GM18526 (cell line): ENCODE data around the gene LPAR1.

Source experiments
- POLR2A ChIP-seq: IDR thresholded peaks from 3 replicates; pipeline ENCODE4 v1.6.1; 2011; ENCODE audit not compliant: insufficient read length; ENCODE audit errors: extremely low read depth

Gene LPAR1

DNA sequence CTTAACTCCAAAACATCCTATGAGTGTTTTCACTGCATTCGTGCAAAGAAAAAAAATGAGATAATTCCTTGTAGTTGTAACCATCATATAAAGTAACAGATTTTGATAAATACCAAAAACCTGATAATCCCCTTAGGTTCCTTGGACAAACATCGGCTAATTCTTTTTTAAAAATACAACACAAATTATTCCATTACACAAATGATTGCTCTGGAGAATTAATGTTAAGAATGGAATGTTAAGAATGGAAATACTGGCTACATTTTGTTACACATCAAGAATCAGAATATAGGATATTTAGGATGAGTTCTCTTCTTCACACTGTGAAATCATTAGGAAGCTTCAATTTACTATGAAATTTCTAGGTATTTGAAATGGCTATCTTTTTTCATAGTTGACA is 139.4 kb downstream of the LPAR1 start:
- TF ChIP-seq POLR2A, result no peak

DNA sequence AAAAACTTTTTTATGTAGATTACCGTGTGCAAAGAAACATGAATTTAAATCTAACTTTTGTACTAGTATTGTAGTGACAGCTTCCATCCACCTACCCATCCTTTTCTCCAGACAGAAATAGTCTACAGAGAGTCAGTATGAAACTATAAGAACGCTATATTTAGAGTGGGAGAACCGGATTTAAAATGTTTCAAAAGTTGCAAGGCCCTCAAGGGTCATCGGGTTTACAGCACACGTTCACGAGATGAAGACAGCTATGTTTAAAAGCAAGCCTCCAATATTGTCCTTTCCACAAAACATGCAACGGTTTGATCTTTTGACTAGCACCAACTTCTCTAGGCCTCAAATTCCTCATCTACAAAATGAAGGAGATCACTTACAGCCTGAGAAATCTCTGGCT is 139.9 kb downstream of the LPAR1 start:
- no peak for TF ChIP-seq POLR2A

DNA sequence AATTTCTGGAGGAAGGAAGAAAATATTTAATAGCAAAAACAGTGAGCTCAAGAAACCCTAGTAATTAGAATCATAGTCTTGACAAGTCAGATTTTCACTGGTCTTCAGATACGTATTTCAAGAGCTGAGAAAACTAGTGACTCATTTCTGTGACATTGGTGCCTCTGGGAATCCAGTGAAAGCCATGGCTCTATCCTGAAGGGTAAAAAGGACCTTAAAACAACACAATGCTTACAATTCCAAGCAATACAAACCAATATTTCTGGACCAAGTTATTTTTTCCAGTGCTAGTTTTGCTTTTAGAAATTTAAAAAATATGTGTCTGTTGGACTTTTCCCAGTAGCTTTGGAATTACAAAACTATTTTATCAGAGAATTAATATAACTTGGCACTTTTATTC is 140.3 kb downstream of the LPAR1 start:
- TF ChIP-seq POLR2A, result no peak

DNA sequence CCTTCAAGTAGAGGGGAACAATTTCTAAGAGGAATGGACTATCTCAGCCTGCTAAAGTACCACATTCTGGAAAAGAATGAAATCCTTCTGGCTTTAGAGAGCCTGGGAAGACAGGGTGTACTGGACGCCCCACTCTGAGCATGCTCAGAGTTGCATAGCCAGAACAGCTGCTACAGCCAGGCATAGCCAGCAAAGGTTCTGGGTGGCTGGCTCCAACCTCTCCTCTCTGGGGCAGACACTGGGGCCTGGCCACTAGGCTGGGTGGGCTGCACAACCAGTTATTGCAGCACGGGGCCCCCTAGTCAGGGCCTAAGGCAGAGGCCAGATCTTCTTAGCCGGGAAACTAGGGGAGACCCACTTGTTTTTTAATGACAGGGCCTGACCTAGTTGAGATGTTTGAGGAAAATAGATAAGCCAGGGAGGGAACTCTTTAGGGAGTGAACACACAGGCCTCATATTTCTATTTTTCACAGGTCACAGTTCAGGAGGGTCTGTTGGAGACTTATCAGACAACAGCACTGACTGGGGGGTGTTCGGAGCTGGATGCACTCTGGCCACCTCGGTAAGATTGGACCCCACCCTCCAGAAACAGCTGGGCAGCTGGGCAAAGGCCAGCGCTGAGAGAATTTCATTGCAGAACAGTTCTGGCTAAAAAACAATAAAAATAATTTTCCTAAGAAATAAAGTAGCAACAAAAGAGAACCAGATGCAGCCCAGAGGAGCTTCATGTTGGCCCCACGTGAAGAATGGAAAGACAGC is 142.9 kb downstream of the LPAR1 start:
- no peak for TF ChIP-seq POLR2A

DNA sequence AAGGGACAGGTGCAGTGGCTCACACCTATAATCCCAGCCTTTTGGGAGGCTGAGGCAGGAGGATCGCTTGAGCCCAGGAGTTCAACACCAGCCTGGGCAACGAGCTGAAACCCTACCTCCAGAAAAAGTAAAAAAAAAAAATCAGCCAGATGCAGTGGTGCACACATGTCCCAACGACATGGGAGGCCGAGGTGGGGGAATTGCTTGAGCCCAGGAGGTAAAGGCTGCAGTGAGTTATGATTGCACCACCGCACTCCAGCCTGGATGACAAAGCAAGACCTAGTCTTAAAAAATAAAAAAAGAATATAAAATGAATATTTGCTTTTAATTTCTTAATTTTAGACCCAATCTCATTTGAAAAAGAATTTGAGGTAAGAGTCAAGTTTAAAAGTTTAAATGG is 143.5 kb downstream of the LPAR1 start:
- TF ChIP-seq POLR2A, result no peak

DNA sequence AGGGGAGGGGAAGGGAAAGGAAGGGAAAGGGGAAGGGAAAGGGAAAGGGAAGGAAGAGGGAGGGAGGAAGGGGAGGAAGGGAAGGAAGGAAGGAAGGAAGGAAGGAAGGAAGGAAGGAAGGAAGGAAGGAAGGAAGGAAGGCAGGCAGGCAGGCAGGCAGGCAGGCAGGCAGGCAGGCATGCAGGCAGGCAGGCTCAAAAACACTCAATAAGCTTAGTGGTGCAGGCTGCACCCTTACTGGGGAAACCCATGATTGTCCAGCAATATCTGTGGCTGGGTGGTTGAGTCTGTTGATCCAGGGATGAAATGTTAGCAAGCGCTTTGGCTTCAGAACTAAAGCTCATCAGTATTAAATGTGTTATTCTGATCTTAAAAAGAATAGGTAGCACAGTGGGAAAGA is 145.6 kb downstream of the LPAR1 start:
- no peak for TF ChIP-seq POLR2A

DNA sequence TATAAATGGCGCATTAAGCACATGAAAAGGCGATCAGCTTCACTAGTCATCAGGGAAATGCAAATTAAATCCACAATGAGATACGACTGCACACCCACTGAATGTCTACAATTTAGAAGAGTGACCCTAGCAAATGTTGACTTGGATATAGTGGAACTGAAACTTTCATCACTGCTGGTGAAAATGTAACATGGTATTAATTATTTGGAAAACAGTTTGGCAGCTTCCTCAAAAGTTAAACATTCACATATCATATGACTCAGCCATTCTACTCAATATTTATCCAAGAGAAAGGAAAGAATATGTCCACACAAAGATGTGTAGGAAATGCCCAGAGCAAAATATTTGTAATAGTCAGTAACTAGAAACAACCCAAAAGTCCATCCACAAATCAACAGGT is 146.5 kb downstream of the LPAR1 start:
- TF ChIP-seq POLR2A, result no peak

DNA sequence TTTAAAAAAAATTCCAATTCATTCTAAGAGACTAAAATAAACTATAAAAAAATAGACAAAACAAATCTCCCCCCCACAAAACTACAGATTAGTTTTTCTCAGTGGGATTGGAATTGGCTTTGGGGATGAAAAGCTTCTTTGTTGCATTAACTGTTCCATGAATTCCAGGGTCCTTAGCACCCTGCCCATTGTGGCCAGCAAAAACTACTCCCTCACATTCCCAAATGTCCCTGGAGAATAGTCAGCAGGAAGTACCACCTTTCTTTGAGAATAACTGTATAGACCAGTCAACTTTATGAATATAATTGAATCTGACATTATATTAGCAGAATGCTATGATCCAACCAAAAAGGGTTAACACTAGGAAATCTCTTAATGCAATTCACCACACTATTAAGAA is 147.9 kb downstream of the LPAR1 start:
- no peak for TF ChIP-seq POLR2A

DNA sequence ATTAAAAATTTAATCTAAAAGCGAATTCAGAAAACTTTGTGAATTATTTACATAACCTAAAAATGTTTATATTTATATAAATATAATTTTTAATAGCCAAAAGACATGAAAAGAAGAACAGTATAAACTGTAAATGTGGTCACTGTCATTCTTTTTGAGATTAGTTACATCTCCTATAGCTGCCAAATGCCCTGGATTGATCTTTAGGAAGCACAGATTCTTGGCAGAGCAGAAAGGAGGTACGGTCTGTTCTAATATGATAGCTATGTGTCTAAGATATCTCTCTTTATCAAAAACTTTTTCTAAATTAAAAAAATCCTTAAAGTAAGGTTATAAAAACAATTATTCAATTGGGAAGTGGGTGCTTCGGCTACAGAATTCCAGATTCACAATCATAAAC is 151.0 kb downstream of the LPAR1 start:
- TF ChIP-seq POLR2A, result no peak

DNA sequence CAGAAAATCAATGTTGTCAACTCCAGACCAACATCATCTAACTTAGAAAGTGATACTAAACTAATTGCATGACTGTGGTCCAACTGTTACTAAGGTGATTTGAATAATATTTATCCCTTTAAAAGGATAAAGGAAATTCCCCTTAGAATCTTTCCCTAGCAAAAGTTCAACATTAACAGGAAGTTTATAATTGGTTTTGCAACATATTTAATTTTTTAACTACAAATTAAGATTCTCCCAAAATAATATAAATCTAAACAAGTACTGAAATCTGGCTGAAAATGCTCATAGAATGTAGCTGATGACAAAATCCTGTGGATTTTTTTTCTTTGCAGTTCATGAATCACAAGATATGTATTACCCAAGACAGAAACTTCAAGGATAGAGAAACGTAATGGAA is 151.4 kb downstream of the LPAR1 start:
- no peak for TF ChIP-seq POLR2A

DNA sequence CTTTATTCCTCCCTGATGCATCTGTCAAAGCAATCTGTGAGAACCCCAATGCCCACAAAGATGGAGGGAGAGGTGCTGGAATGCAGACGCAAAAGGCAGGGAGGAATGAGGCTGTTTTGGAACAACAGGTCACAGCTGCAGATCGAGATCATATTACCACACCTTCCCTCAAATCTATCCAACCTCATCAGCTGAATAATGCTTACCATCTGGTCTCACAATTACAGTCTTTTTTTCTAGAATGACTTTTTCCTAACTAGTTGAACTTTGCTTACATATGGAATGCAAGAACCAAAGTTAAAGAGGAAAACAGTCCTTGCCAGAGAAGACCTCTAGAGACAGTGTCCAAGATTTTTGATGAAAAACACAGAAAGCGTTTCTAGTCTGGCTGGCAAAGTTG is 158.1 kb downstream of the LPAR1 start:
- no peak for TF ChIP-seq POLR2A

DNA sequence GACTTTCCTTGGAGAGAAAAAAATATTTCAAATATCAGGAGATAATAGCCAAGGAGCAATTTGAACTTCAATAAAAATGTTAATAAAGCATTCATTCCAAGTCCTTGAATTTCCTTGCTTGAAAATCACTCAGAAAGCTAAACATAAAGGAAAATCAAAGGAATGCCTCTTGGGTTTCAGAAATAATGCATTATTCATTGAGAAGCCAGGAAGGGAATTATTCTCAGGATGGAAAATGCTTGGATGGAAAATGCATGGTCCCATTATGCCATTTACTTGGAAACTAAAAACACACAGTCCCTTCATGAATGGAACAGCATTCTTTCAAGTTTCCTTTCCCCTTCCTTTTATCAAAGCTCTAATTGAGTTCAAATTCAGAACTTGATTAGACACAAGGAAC is 160.9 kb downstream of the LPAR1 start:
- no peak for TF ChIP-seq POLR2A

DNA sequence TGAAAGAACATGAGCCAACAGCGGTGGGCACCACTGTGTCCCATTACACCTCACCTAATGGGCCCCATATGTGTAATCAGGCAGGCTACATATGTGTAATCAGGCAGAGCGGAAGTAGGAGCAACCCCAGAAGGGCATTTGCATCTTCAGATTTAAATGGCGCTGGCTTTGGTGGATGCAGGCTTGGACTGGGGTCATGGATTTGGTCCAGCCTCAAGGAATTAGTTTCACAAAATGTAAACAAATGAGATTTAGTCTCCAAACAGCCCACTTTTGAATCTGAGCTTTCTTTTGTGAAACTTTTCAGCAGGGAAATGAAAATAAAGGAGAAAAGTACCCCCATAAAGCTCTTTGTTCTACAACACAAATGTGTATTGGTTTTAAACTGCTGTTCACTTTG is 161.3 kb downstream of the LPAR1 start:
- no peak for TF ChIP-seq POLR2A

DNA sequence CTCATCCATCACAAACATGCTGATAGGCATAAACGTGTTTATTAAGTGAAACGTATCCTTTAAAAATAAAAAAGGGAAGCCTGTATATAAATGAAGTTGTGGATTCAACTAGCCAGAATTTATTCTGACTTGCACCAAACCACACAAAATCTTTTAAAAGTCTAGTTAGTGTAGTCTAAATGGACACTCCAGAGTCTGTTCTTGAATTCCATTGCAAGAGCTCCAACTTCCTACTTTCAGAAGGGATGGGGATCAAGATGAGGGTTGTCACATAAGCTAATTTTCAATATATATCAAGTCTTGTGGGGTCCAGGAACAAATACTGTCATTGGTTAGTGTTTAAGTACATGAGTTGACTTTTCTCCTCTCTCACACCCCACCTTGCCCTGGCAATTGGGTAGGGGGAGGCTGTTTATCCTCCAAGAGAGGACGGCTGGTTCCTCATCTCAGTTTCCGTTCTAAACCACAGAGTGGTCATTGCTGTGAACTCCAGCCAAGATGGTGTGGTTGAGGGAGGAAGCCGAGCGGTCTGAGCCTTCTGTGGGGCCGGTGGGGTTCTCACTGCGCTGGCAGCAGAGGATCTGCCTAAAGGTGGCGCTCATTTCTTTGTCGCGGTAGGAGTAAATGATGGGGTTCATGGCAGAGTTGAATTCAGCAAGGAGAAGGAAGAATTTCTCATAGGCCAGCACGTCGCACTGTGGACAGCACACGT is 163.2 kb downstream of the LPAR1 start:
- no peak for TF ChIP-seq POLR2A

DNA sequence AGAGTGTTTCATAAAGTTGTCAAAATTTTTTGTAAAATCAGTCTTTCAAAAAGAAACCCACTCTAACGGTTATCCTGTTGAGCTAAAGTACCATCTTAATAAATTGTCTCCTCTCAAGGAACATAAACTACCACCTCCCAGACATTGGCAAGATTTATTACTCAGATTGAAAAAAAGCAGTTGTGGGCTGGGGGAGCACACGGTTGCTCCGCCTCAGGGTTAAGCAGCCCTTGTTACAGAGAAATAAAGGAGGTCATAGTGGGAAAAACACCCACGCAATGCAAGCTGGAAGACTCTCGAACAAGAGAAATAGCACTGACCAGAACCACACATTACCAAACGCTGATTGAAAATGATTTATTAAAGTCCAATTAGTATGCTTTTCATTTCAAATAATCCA is 165.3 kb downstream of the LPAR1 start:
- TF ChIP-seq POLR2A, result no peak

DNA sequence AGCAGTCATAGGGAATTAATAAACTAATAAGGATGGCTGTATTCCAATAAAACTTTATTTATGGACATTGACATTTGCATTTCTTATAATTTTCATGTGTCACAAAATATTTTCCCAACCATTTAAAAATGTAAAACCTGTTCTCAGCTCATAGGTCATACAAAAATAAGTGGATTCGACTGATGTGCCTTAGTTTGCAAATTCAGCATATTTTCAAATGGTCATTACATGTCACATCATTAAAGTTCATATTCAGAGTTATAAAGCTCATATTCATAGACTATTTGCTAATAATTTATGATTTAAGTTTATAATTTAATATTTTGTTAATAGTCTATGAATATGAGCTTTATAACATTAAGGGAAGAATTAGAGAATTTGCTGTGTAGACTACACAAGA is 166.5 kb downstream of the LPAR1 start:
- no peak for TF ChIP-seq POLR2A

DNA sequence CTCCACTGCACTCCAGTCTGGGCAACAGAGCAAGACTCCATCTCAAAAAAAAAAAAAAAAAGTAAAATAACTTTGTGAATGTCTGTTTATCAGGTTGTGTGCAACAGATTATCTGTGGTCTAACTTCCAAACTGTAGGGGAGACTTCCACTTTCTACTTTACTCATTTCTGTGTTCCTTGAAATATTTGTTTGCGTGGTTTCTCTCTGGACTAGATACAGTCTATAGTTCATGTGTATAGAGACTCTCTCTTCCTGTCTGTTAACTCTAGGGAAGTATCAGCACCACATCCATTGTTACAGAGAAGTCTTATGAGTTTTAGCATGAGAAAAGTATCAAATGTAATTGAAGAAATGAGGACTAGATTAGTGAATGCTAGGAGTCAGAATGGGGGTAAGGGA is 168.3 kb downstream of the LPAR1 start:
- TF ChIP-seq POLR2A, result no peak
